ENCODE results near the gene SLC4A8. TPM values are rescaled to one million over a fixed set of nuclear protein-coding genes. Genes with fewer than 3 reads are reported as not detected.

SLC4A8 gene
- total RNA-seq, 1 donor from 2014 or later: 2.6 TPM

- Mint-ChIP-seq H3K27me3 (ENCODE audit: insufficient read depth) (peaks cover 33% of the 10 kb centered on the region), H3K36me3 (ENCODE audit: low read depth) (no peaks in the 10 kb centered on the region), H3K9me3 (no peaks in the 10 kb centered on the region), H3K4me1 (ENCODE audit: low read depth) (peaks cover 5% of the 10 kb centered on the region), H3K27ac (no peak overlapping the region), H3K4me3 (no peak overlapping the region)
- intact Hi-C loops (cut with micrococcal nuclease): loop anchor here (5.0 kb wide), 2 partner anchors 63 to 173 kb away; partner anchors contain the start of gene SCN8A
- no peak for DNase-seq (ENCODE audit: low spot score)
Observed at GRCh38 chr12:51419425-51420193, 5.0 kb upstream of the SLC4A8 start.

GRCh38 chr12:51421266-51421884 is 3.3 kb upstream of the SLC4A8 start:
- DNase-seq (ENCODE audit: low spot score): peak; percentile 39
- intact Hi-C loops (cut with micrococcal nuclease): loop anchor here (1.0 to 5.0 kb wide), 5 partner anchors 61 to 454 kb away; partner anchors contain the start of gene SCN8A
- H3K36me3 Mint-ChIP-seq (ENCODE audit: low read depth): no peaks in the 10 kb centered on the region
- peaks cover 34% of the 10 kb centered on the region for H3K27me3 Mint-ChIP-seq (ENCODE audit: insufficient read depth)
- no peak overlapping the region for H3K4me3 Mint-ChIP-seq
- H3K27ac Mint-ChIP-seq: no peak overlapping the region
- H3K9me3 Mint-ChIP-seq: no peaks in the 10 kb centered on the region
- H3K4me1 Mint-ChIP-seq (ENCODE audit: low read depth): peaks cover 13% of the 10 kb centered on the region

GRCh38 chr12:51424094-51424661 is 453 bp upstream of the SLC4A8 start:
- Mint-ChIP-seq H3K27me3 (ENCODE audit: insufficient read depth) (peaks cover 22% of the 10 kb centered on the region), H3K36me3 (ENCODE audit: low read depth) (no peaks in the 10 kb centered on the region), H3K9me3 (no peaks in the 10 kb centered on the region), H3K27ac (no peak overlapping the region), H3K4me1 (ENCODE audit: low read depth) (peaks cover 13% of the 10 kb centered on the region), H3K4me3 (peak overlapping the region; percentile 82)
- DNase-seq (ENCODE audit: low spot score): no peak
- intact Hi-C loops (cut with micrococcal nuclease): loop anchor here (2.0 to 5.0 kb wide), 5 partner anchors 55 to 601 kb away; partner anchors contain the start of gene SCN8A

GRCh38 chr12:51428256-51428655 is 3.6 kb downstream of the SLC4A8 start:
- H3K4me3 Mint-ChIP-seq: no peak overlapping the region

GRCh38 chr12:51429700-51430099 is 5.1 kb downstream of the SLC4A8 start:
- H3K4me3 Mint-ChIP-seq: no peak overlapping the region
- H3K27ac Mint-ChIP-seq: no peak overlapping the region
- intact Hi-C loops (cut with micrococcal nuclease): no loop called here
- peaks cover 20% of the 10 kb centered on the region for H3K27me3 Mint-ChIP-seq (ENCODE audit: insufficient read depth)
- peaks cover 13% of the 10 kb centered on the region for H3K4me1 Mint-ChIP-seq (ENCODE audit: low read depth)
- H3K36me3 Mint-ChIP-seq (ENCODE audit: low read depth): no peaks in the 10 kb centered on the region
- no peak for DNase-seq (ENCODE audit: low spot score)
- no peaks in the 10 kb centered on the region for H3K9me3 Mint-ChIP-seq

More at GRCh38 chr12:51428256-51428655, 3.6 kb downstream of the SLC4A8 start:
- H3K27ac Mint-ChIP-seq: no peak overlapping the region
- peaks cover 21% of the 10 kb centered on the region for H3K27me3 Mint-ChIP-seq (ENCODE audit: insufficient read depth)
- intact Hi-C loops (cut with micrococcal nuclease): no loop called here
- H3K36me3 Mint-ChIP-seq (ENCODE audit: low read depth): no peaks in the 10 kb centered on the region
- H3K4me1 Mint-ChIP-seq (ENCODE audit: low read depth): peaks cover 17% of the 10 kb centered on the region
- no peaks in the 10 kb centered on the region for H3K9me3 Mint-ChIP-seq
- no peak for DNase-seq (ENCODE audit: low spot score)

- no peak for DNase-seq (ENCODE audit: low spot score)
- no peaks in the 10 kb centered on the region for H3K36me3 Mint-ChIP-seq (ENCODE audit: low read depth)
Observed at GRCh38 chr12:51430196-51430895, 5.7 kb downstream of the SLC4A8 start.

GRCh38 chr12:51432921-51433320 is 8.3 kb downstream of the SLC4A8 start:
- intact Hi-C loops (cut with micrococcal nuclease): no loop called here
- Mint-ChIP-seq H3K27me3 (ENCODE audit: insufficient read depth) (peaks cover 18% of the 10 kb centered on the region), H3K4me3 (no peak overlapping the region), H3K4me1 (ENCODE audit: low read depth) (peaks cover 10% of the 10 kb centered on the region), H3K27ac (no peak overlapping the region), H3K36me3 (ENCODE audit: low read depth) (peaks cover 1% of the 10 kb centered on the region), H3K9me3 (no peaks in the 10 kb centered on the region)
- no peak for DNase-seq (ENCODE audit: low spot score)

More at GRCh38 chr12:51430196-51430895, 5.7 kb downstream of the SLC4A8 start:
- intact Hi-C loops (cut with micrococcal nuclease): no loop called here
- Mint-ChIP-seq H3K4me1 (ENCODE audit: low read depth) (peaks cover 10% of the 10 kb centered on the region), H3K4me3 (no peak overlapping the region), H3K27me3 (ENCODE audit: insufficient read depth) (peaks cover 17% of the 10 kb centered on the region), H3K27ac (no peak overlapping the region), H3K9me3 (no peaks in the 10 kb centered on the region)

GRCh38 chr12:51434305-51434704 is 9.7 kb downstream of the SLC4A8 start:
- H3K9me3 Mint-ChIP-seq: no peaks in the 10 kb centered on the region
- peaks cover 18% of the 10 kb centered on the region for H3K4me1 Mint-ChIP-seq (ENCODE audit: low read depth)
- H3K27ac Mint-ChIP-seq: no peak overlapping the region
- H3K27me3 Mint-ChIP-seq (ENCODE audit: insufficient read depth): peaks cover 17% of the 10 kb centered on the region
- H3K36me3 Mint-ChIP-seq (ENCODE audit: low read depth): peaks cover 2% of the 10 kb centered on the region
- DNase-seq (ENCODE audit: low spot score): no peak
- intact Hi-C loops (cut with micrococcal nuclease): no loop called here
- no peak overlapping the region for H3K4me3 Mint-ChIP-seq

- Mint-ChIP-seq H3K36me3 (ENCODE audit: low read depth) (peaks cover 5% of the 10 kb centered on the region), H3K4me3 (no peak overlapping the region)
- intact Hi-C loops (cut with micrococcal nuclease): no loop called here
Observed at GRCh38 chr12:51437431-51437830, 12.8 kb downstream of the SLC4A8 start.

GRCh38 chr12:51439330-51439729 is 14.7 kb downstream of the SLC4A8 start:
- Mint-ChIP-seq H3K4me1 (ENCODE audit: low read depth) (peaks cover 42% of the 10 kb centered on the region), H3K4me3 (peak overlapping the region; percentile 15), H3K27me3 (ENCODE audit: insufficient read depth) (peaks cover 3% of the 10 kb centered on the region), H3K27ac (peak overlapping the region; percentile 49), H3K9me3 (no peaks in the 10 kb centered on the region), H3K36me3 (ENCODE audit: low read depth) (peaks cover 5% of the 10 kb centered on the region)
- no peak for DNase-seq (ENCODE audit: low spot score)
- intact Hi-C loops (cut with micrococcal nuclease): no loop called here

More at GRCh38 chr12:51437431-51437830, 12.8 kb downstream of the SLC4A8 start:
- Mint-ChIP-seq H3K9me3 (no peaks in the 10 kb centered on the region), H3K27me3 (ENCODE audit: insufficient read depth) (peaks cover 8% of the 10 kb centered on the region), H3K27ac (no peak overlapping the region), H3K4me1 (ENCODE audit: low read depth) (peaks cover 42% of the 10 kb centered on the region)
- no peak for DNase-seq (ENCODE audit: low spot score)

GRCh38 chr12:51441583-51441982 is 17.0 kb downstream of the SLC4A8 start:
- no peaks in the 10 kb centered on the region for H3K9me3 Mint-ChIP-seq
- no peak overlapping the region for H3K27ac Mint-ChIP-seq
- H3K4me1 Mint-ChIP-seq (ENCODE audit: low read depth): peaks cover 42% of the 10 kb centered on the region
- intact Hi-C loops (cut with micrococcal nuclease): loop anchor here (5.0 kb wide), 1 partner anchor 41 kb away; no protein-coding TSS in a partner anchor
- DNase-seq (ENCODE audit: low spot score): peak; percentile 1
- peaks cover 1% of the 10 kb centered on the region for H3K27me3 Mint-ChIP-seq (ENCODE audit: insufficient read depth)
- H3K36me3 Mint-ChIP-seq (ENCODE audit: low read depth): peaks cover 5% of the 10 kb centered on the region
- H3K4me3 Mint-ChIP-seq: no peak overlapping the region

GRCh38 chr12:51442324-51442723 is 17.7 kb downstream of the SLC4A8 start:
- Mint-ChIP-seq H3K27ac (no peak overlapping the region), H3K27me3 (ENCODE audit: insufficient read depth) (peaks cover 1% of the 10 kb centered on the region), H3K4me3 (no peak overlapping the region), H3K36me3 (ENCODE audit: low read depth) (peaks cover 5% of the 10 kb centered on the region), H3K4me1 (ENCODE audit: low read depth) (peaks cover 41% of the 10 kb centered on the region), H3K9me3 (no peaks in the 10 kb centered on the region)
- no peak for DNase-seq (ENCODE audit: low spot score)
- intact Hi-C loops (cut with micrococcal nuclease): loop anchor here (5.0 kb wide), 1 partner anchor 40 kb away; no protein-coding TSS in a partner anchor

Data from activated T-helper 1 cell treated with anti-CD3 and anti-CD28 coated beads, Interleukin-12 subunit alpha, Interleukin-12 subunit beta, Interleukin-2, Interleukin-4 antibody, amounts not matched to agents 30 ng/mL and 10 ng/mL and 1 ng/mL, durations not matched to agents 14 hours and 24 hours and 36 hours (primary cell).